ENCODE results near the gene PAQR5. TPM values are rescaled to one million over a fixed set of nuclear protein-coding genes. Genes with fewer than 3 reads are reported as not detected.

Gene PAQR5
- total RNA-seq, 2 donors from 2014 or later, result 0.74 to 5.0 TPM

DNA sequence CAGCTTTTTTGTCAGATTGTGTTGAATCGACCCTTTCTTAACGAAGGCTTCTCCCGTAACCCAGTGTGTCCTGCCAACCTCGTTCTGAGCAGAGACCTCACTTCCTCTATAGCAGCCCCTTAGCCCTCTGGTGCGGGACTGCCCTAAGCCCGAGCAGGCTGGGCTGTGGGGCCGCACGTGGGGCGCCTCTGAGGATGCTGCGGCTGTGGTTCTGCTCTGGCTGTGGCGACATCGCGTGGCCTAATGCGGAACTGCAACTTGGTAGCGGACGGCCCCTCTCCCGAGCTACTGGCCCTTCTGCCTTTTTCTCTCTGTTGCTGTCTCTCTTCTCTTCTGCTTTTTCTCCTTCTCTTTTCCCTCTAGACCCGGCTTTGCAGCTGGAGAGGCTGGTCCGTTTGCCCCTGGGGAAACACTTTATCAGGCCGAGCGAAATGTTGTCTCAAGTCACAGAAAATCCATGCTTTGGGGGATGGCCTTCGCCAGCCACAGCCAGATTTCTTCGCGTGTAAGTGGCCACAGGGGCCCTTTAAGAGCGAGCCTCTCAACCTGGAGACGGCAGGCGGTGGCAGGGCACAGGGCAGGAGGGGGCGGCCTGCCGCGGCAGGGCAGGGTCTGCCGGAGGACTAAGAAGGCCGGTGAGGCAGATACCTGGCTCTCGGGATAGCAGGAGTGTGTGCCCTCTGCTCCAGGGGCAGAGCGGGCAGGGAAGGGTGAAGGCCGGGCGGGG, 96.0 kb downstream of the PAQR5 start:
- Histone ChIP-seq H3K4me1 (peaks cover 0 to 9% of the 10 kb centered on the region in 2 donors), H3K9me3 (no peaks in the 10 kb centered on the region), H3K4me3 (peak overlapping the region in 1 of 2 donors; percentile 14), H3K36me3 (no peaks in the 10 kb centered on the region), H3K27ac (no peak overlapping the region), H3K27me3 (no peaks in the 10 kb centered on the region)
- peak; percentile 80 for DNase-seq (ENCODE audit: low spot score)
- TF ChIP-seq, protein P1, sequence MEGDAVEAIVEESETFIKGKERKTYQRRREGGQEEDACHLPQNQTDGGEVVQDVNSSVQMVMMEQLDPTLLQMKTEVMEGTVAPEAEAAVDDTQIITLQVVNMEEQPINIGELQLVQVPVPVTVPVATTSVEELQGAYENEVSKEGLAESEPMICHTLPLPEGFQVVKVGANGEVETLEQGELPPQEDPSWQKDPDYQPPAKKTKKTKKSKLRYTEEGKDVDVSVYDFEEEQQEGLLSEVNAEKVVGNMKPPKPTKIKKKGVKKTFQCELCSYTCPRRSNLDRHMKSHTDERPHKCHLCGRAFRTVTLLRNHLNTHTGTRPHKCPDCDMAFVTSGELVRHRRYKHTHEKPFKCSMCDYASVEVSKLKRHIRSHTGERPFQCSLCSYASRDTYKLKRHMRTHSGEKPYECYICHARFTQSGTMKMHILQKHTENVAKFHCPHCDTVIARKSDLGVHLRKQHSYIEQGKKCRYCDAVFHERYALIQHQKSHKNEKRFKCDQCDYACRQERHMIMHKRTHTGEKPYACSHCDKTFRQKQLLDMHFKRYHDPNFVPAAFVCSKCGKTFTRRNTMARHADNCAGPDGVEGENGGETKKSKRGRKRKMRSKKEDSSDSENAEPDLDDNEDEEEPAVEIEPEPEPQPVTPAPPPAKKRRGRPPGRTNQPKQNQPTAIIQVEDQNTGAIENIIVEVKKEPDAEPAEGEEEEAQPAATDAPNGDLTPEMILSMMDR (IDR thresholded peaks at IDR 0.05), result peak; percentile 97

DNA sequence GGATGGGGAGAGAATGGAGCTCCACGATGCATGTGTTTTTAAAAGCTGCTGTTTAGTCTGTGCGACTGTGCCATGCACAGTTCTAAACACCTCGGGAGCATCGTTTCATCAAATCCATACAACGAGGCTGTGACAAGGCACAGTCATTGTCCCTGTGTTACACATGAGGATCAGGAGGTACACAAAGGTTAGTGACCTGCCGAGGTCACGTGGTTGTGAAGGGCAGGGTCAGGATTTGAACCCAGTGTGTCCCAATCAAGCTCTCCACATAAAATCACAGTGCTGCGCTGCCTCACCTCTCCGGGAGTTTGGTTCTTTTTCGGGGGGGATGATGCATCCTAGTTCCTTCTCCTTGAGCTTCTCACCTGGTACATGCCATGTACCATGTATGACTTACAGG, 96.7 kb downstream of the PAQR5 start:
- Histone ChIP-seq H3K9me3 (no peaks in the 10 kb centered on the region), H3K27me3 (no peaks in the 10 kb centered on the region)
- TF ChIP-seq, protein P1 (IDR thresholded peaks at IDR 0.05), result no peak

DNA sequence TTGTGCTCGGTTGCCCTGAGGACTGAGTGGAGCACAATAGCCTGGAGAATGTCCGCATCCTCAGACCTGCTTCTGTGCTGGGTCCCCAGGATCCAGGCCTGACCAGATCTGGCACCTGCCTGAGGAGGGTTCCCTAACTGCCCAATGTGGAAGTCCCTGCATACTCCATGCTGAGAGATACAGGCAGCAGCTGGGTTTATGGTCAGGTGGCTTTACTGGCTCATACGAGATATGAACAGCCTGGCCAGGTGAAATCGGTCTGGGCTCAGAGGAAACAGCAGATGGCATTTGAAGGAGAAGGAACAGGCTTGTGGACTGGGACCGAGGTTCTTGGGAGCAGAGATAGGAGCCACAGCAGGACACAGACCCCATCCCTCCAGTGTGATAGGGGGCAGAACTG, 97.3 kb downstream of the PAQR5 start:
- H3K27ac ChIP-seq, result no peak overlapping the region
- no peaks in the 10 kb centered on the region for H3K36me3 ChIP-seq
- H3K27me3 ChIP-seq, result no peaks in the 10 kb centered on the region
- no peak overlapping the region for H3K4me3 ChIP-seq
- TF ChIP-seq, protein P1 (IDR thresholded peaks at IDR 0.05), result no peak
- DNase-seq (ENCODE audit: low spot score), result peak; percentile 36
- peaks cover 0 to 9% of the 10 kb centered on the region in 2 donors for H3K4me1 ChIP-seq
- no peaks in the 10 kb centered on the region for H3K9me3 ChIP-seq

More for the DNA sequence above, 96.7 kb downstream of the PAQR5 start:
- peaks cover 0 to 9% of the 10 kb centered on the region in 2 donors for H3K4me1 ChIP-seq
- DNase-seq (ENCODE audit: low spot score), result peak; percentile 5
- H3K36me3 ChIP-seq, result no peaks in the 10 kb centered on the region
- no peak overlapping the region for H3K27ac ChIP-seq
- H3K4me3 ChIP-seq, result no peak overlapping the region

DNA sequence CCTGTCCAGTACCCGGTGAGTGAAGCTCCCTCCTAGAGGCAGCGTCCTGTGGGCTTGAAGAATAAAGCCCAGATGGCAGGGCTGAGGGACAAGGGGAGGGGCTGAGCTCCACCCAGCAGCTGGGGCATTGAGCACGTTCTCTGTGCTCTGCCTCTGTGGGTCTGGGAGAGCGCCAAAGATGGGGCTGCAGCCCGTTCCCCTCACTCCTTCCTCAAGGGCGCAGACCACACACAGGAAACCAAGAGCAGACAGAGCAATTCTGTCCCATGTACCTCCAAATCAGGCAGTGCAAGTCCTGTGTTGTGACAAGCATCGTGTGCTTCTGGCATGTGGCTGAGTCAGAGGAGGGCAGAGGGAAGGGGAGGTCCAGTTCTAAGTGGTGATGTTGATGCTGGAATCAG, 99.8 kb downstream of the PAQR5 start:
- Histone ChIP-seq H3K27me3 (no peaks in the 10 kb centered on the region), H3K4me3 (no peak overlapping the region), H3K36me3 (no peaks in the 10 kb centered on the region), H3K9me3 (no peaks in the 10 kb centered on the region), H3K4me1 (peaks cover 0 to 9% of the 10 kb centered on the region in 2 donors), H3K27ac (no peak overlapping the region)
- DNase-seq (ENCODE audit: low spot score), result peak; percentile 16
- TF ChIP-seq, protein P1 (IDR thresholded peaks at IDR 0.05), result no peak

DNA sequence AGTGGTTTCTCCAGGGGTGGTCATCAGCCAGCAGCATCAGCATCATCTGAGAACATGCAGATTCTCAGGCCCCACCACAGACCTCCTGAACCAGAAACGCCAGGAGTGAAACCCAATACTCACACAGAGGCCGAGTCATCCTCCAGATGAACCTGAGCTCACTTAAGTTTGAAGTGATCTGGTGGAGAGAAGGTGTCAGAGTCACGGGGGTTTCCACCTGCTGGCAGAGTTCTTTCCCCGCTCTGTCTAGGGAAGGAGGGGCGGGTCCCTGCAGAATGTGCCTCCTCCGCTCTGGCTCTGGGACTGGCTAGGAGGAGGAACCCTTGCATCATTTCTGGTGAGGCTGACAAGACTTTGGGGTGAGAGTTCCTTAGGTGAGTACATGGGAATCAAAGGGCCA, 102.1 kb downstream of the PAQR5 start:
- TF ChIP-seq, protein P1 (IDR thresholded peaks at IDR 0.05), result no peak
- no peak overlapping the region for H3K27ac ChIP-seq
- no peak overlapping the region for H3K4me3 ChIP-seq
- H3K4me1 ChIP-seq, result no peaks in the 10 kb centered on the region
- no peaks in the 10 kb centered on the region for H3K9me3 ChIP-seq
- H3K27me3 ChIP-seq, result no peaks in the 10 kb centered on the region
- no peak for DNase-seq (ENCODE audit: low spot score)
- no peaks in the 10 kb centered on the region for H3K36me3 ChIP-seq

DNA sequence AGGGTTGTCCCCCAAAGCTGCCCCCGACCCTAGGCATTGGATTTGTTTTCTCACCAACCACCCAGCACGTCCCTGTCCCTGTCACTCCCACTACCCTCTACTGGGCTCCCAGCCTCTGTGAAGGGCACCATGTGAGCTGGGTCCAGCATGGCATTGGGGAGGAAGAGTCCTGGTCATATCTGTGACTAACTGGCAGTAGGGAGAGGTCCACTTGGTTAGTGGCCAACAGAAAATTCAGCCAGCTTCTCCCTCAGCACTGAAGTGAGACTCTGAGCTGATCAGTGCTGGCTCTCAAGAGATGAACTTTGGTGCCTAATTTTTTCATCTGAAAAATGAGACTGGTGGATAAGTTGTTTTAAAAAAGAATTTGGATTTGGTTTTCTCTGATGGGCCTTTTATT, 104.1 kb downstream of the PAQR5 start:
- TF ChIP-seq, protein P1 (IDR thresholded peaks at IDR 0.05), result no peak
- Histone ChIP-seq H3K27me3 (no peaks in the 10 kb centered on the region), H3K9me3 (no peaks in the 10 kb centered on the region), H3K27ac (no peak overlapping the region), H3K4me1 (no peaks in the 10 kb centered on the region), H3K36me3 (no peaks in the 10 kb centered on the region), H3K4me3 (no peak overlapping the region)
- no peak for DNase-seq (ENCODE audit: low spot score)

Measured in right atrium auricular region (tissue), 2 donors.